ENCODE data around the gene TMEM259. TPM values are rescaled to one million over a fixed set of nuclear protein-coding genes. Genes with fewer than 3 reads are reported as not detected.

The TMEM259 gene
- total RNA-seq, 6 experiments from 2014 or later = 127 to 164 (median 149) TPM

DNA sequence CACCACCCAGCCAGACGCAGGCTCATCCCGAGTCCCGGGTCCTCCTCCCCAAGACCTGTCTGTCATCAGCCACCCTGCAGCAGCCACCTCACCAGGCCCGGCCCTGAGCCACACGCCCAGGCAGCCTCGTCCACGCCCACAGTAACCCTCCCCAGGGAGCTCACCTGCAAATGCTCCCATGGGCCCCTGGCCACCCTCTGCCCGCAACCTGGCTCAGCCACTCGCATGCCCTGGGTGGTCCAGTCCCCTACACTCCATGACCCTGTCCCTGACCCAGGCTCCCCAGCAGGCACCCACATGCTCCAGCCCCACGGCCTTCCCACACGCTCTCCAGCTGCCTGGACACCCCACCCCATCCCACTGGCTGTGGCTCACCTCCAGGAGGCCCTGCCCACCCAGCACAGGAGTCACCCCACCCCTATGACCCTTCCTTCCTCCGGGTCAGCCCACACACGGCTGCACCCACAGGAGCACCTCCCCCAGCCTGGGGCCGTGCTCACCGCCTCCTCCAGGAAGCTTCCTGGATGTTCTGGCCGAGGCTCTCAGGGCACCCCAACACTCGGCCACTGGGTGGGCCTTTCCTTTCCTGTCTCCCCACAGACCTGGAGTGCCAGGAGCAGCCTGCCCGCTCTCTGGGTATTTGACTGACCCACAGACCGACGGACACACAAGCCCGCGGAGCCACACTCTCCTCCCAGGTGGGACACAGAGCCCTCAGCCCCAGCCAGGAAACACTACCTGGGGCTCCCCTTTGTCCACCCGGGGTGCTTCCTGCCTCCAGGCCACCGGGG lies 3.6 kb downstream of the TMEM259 start:
- Mint-ChIP-seq H3K4me3 (peak overlapping the region; percentile 84), H3K27me3 (ENCODE audit: insufficient read depth) (no peaks in the 10 kb centered on the region; the same call in none of the 2 replicates), H3K4me1 (ENCODE audit: low read depth) (peaks cover 31% of the 10 kb centered on the region), H3K36me3 (ENCODE audit: low read depth) (no peaks in the 10 kb centered on the region), H3K9me3 (peaks cover 4% of the 10 kb centered on the region; the same call in 1 of the 2 replicates), H3K27ac (peak overlapping the region; percentile 97)
- DNase-seq = no peak
- TF ChIP-seq, protein P1, sequence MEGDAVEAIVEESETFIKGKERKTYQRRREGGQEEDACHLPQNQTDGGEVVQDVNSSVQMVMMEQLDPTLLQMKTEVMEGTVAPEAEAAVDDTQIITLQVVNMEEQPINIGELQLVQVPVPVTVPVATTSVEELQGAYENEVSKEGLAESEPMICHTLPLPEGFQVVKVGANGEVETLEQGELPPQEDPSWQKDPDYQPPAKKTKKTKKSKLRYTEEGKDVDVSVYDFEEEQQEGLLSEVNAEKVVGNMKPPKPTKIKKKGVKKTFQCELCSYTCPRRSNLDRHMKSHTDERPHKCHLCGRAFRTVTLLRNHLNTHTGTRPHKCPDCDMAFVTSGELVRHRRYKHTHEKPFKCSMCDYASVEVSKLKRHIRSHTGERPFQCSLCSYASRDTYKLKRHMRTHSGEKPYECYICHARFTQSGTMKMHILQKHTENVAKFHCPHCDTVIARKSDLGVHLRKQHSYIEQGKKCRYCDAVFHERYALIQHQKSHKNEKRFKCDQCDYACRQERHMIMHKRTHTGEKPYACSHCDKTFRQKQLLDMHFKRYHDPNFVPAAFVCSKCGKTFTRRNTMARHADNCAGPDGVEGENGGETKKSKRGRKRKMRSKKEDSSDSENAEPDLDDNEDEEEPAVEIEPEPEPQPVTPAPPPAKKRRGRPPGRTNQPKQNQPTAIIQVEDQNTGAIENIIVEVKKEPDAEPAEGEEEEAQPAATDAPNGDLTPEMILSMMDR (IDR thresholded peaks at IDR 0.05) = no peak

DNA sequence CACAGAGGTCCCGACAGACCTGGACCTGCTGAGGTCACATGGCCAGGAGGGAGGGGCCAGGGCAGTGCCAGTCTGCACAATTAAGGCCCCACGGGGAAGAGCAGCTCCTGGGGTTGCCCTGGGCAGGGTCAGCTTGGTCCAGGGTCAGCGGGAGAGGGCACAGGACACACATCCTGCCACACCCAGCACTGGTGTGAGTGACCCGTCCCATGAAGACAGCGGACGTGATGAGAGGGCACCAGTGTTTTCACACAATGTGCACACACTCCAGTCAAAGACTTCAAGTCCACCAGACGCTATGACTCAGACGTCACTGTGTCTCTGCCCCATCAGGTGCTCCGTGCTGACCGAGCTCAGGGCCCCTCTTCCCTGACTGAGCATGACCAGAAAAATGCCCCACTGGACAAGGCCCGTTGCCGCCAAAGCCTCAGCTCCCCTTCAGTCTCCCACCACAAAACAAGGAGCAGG lies 4.2 kb downstream of the TMEM259 start:
- Mint-ChIP-seq H3K9me3 (peaks cover 4% of the 10 kb centered on the region; the same call in 1 of the 2 replicates), H3K27ac (peak overlapping the region; percentile 97), H3K4me1 (ENCODE audit: low read depth) (peaks cover 31% of the 10 kb centered on the region), H3K36me3 (ENCODE audit: low read depth) (no peaks in the 10 kb centered on the region), H3K27me3 (ENCODE audit: insufficient read depth) (no peaks in the 10 kb centered on the region; the same call in none of the 2 replicates), H3K4me3 (peak overlapping the region; percentile 84)
- TF ChIP-seq, protein P1 (IDR thresholded peaks at IDR 0.05) = no peak
- peak; percentile 78 for DNase-seq

DNA sequence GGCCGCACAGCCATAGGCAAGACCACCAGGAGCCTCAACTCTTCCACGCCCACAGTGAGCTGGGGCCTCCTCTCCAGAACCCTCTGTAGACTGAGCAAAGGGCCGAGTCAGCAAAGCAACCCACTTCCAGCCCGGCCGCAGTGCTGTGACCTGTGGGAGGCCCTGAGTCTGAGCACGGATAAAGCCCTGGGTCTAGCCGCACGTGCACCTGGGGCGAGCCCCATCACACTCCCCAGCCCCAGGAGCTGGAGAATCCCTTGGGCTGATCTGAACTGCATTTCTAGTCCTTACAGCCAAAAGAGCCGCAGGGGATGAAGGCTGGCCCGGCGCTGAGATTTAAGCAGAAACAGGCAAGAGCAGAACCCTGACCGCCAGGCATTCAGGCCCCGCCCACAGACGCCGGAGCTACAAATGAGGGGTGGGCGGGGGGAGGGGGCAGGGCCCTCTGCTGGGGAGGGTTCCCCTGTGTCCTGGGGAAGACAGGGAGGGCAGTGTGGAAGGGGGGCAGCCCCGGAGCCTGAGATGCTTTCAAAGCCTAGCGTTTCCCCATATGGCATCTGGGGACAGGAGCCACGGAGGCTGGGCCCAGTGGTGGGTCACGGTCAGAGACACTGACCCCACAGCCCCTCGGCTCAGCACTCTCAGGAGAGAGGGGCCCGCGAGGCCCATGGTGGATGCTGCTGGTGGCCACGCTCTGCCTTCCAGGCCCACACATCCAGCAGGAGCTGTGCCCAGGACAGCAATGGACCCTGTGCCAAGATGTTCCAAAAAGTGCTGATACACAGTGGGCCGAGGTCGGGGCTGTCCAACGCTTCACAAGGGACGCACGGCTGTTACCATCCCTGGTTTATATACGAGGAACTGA lies 4.9 kb downstream of the TMEM259 start:
- Mint-ChIP-seq H3K4me1 (ENCODE audit: low read depth) (peaks cover 28% of the 10 kb centered on the region), H3K9me3 (peaks cover under 1% of the 10 kb centered on the region; the same call in 1 of the 2 replicates), H3K27me3 (ENCODE audit: insufficient read depth) (no peaks in the 10 kb centered on the region; the same call in none of the 2 replicates), H3K27ac (peak overlapping the region; percentile 97), H3K36me3 (ENCODE audit: low read depth) (no peaks in the 10 kb centered on the region), H3K4me3 (peak overlapping the region; percentile 84)
- no peak for DNase-seq
- TF ChIP-seq, protein P1 (IDR thresholded peaks at IDR 0.05) = no peak

DNA sequence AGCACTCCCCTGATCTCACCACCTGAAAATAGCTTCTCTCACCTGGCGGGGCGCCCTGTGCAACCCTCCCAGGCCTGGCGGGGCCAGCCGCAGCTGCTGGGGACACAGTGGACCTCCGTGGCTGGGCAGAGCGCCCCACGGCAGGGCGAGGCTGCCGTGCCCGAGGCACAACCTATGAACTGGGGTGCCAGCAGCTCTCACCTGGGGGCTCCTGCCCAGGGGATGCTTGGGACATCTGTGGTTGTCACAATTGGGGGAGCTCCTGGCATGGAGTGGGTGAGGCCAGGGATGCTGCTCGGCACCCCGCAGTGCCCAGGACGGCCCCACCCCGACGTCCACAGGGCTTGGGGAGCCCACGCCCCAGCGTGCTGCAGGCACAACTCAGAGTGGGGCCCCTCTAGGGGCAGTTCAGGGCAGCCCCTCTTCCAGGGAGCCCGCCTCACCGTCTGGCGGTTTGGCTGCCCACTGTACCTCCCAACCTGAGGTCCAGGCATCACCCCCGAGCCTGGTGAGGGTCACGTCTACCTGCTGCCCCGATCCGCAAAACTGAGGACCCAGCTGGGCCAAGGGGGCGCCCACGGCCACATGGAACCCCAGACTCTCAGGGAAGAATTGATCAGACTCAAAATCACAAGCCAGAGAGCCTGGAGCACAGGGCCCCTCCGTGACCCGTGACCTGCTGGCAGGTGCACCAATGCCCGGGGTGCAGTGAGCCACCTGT lies 5.7 kb downstream of the TMEM259 start:
- peaks cover 28% of the 10 kb centered on the region for H3K4me1 Mint-ChIP-seq (ENCODE audit: low read depth)
- DNase-seq = no peak
- H3K36me3 Mint-ChIP-seq (ENCODE audit: low read depth) = no peaks in the 10 kb centered on the region
- no peaks in the 10 kb centered on the region; the same call in none of the 2 replicates for H3K27me3 Mint-ChIP-seq (ENCODE audit: insufficient read depth)
- no peak overlapping the region for H3K4me3 Mint-ChIP-seq
- peak overlapping the region; percentile 21; the same call in 1 of the 2 replicates for H3K27ac Mint-ChIP-seq
- H3K9me3 Mint-ChIP-seq = no peaks in the 10 kb centered on the region
- TF ChIP-seq, protein P1 (IDR thresholded peaks at IDR 0.05) = no peak
